ENCODE results near the gene OSBPL5.

DNA sequence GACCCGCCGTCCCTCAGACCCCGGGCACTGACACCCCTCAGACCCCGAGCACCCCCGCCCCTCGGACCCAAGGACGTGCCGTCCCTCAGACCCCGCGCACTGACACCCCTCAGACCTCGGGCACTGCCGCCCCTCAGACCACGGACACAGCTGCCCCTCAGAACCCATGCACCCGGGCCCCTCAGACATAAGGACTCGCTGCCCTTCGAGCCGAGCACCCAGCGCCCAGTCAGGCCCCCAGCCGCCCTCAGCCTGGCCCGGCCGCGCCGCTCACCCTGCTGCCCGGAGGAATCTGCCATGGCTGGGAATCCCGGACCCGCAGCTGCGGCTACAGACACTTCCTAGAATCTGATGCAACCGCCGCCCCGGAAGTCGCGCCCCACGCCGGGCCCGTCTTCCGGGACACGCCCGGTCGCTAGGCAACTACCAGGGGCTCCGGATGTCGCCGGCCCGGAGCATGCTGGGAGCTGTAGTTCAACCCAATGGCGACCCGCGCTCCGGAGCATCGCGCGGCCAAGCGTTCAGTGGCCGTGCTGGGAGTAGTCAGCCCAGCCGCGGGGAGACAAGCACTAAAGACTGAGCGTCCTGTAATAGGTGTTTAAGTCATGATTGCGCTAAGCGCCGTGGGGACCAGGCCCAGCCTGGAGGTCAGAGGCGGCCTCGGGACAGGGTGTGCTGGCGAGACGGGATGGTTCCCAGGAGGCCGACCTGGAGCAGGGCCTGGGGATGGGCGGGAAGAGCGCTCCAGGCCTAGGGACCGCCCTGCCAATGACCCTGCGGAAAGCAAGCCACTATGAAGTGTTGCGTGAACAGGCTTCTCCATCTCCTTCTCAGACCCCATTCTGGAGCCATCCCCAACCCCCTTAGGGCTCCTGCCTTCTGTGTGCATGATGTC is 107.8 kb downstream of the OSBPL5 start, which contains the start of gene CARS1:
- TF ChIP-seq, protein P1, sequence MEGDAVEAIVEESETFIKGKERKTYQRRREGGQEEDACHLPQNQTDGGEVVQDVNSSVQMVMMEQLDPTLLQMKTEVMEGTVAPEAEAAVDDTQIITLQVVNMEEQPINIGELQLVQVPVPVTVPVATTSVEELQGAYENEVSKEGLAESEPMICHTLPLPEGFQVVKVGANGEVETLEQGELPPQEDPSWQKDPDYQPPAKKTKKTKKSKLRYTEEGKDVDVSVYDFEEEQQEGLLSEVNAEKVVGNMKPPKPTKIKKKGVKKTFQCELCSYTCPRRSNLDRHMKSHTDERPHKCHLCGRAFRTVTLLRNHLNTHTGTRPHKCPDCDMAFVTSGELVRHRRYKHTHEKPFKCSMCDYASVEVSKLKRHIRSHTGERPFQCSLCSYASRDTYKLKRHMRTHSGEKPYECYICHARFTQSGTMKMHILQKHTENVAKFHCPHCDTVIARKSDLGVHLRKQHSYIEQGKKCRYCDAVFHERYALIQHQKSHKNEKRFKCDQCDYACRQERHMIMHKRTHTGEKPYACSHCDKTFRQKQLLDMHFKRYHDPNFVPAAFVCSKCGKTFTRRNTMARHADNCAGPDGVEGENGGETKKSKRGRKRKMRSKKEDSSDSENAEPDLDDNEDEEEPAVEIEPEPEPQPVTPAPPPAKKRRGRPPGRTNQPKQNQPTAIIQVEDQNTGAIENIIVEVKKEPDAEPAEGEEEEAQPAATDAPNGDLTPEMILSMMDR (IDR thresholded peaks at IDR 0.05), result no peak
- peak in 1 of 2 donors; percentile 24 for TF ChIP-seq POLR2A (IDR thresholded peaks at IDR 0.05)
- peak; percentile 20 for TF ChIP-seq EP300 (IDR thresholded peaks at IDR 0.05)
